ENCODE data around the gene ADAP1. TPM values are rescaled to one million over a fixed set of nuclear protein-coding genes. Genes with fewer than 3 reads are reported as not detected.

Gene ADAP1
- total RNA-seq, 2 experiments from 2014 or later = 2.4 to 7.0 TPM

GRCh38 chr7:898855-899681 lies 55.4 kb downstream of the ADAP1 start:
- H3K27ac ChIP-seq (ENCODE audit: low read depth, low read length, poor library complexity, severe bottlenecking) = no peak overlapping the region
- no peak overlapping the region for H2AFZ ChIP-seq (ENCODE audit: low read length)
- no peak overlapping the region for H3K4me2 ChIP-seq (ENCODE audit: low read length)
- no TSS peak for BruUV-seq (replicated peaks)
- no peaks in the 10 kb centered on the region for H3K4me1 ChIP-seq (ENCODE audit: insufficient read depth, low read length, poor library complexity, severe bottlenecking)
- H3K79me2 ChIP-seq (ENCODE audit: insufficient read depth, low read depth, low read length) = no peaks in the 10 kb centered on the region
- POLR2A ChIA-PET = no interaction called here
- intact Hi-C loops (cut with micrococcal nuclease; ENCODE audit: unreplicated experiment) = no loop called here
- CTCF ChIA-PET (ENCODE audit: unreplicated experiment) = no interaction called here
- no peak for DNase-seq (ENCODE audit: low spot score)
- H3K9me2 ChIP-seq (ENCODE audit: insufficient read depth, low read length) = no peaks in the 10 kb centered on the region
- TF ChIP-seq, protein P1, sequence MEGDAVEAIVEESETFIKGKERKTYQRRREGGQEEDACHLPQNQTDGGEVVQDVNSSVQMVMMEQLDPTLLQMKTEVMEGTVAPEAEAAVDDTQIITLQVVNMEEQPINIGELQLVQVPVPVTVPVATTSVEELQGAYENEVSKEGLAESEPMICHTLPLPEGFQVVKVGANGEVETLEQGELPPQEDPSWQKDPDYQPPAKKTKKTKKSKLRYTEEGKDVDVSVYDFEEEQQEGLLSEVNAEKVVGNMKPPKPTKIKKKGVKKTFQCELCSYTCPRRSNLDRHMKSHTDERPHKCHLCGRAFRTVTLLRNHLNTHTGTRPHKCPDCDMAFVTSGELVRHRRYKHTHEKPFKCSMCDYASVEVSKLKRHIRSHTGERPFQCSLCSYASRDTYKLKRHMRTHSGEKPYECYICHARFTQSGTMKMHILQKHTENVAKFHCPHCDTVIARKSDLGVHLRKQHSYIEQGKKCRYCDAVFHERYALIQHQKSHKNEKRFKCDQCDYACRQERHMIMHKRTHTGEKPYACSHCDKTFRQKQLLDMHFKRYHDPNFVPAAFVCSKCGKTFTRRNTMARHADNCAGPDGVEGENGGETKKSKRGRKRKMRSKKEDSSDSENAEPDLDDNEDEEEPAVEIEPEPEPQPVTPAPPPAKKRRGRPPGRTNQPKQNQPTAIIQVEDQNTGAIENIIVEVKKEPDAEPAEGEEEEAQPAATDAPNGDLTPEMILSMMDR (conservative IDR thresholded peaks at IDR 0.05; ENCODE audit: low read length) = no peak
- no peak for TF ChIP-seq EZH2phosphoT487 (IDR thresholded peaks at IDR 0.05; ENCODE audit: borderline replicate concordance, low read depth, low read length)
- H4K20me1 ChIP-seq (ENCODE audit: insufficient read depth, low read length) = no peaks in the 10 kb centered on the region
- peaks cover 29% of the 10 kb centered on the region for H3K36me3 ChIP-seq (ENCODE audit: insufficient read depth, low read length)
- no peaks in the 10 kb centered on the region for H3K9me3 ChIP-seq (ENCODE audit: low read length)
- no peak overlapping the region for H3K4me3 ChIP-seq (ENCODE audit: low read depth, low read length, poor library complexity, severe bottlenecking)

DNA sequence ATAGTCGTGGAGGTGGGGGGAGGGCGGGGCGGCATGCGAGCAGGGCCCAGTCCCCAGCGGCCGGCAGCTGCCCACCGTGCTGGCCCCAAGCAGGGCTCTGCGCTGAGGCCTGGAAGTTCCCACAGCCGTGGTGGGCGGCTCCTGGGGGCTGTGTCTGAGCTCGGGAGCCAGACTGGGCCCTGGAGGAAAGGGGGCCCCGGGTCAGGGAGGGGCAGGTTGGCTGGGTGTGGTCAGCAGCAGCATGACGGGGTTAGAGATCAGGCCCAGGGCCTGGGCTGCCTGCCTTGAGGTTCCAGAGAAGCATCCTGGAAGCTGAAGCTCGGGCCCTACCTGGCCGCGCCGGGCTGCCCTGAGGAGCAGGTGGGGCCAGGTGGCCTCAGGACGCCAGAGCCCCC lies 56.0 kb downstream of the ADAP1 start:
- no peak overlapping the region for H3K27ac ChIP-seq (ENCODE audit: low read depth, low read length, poor library complexity, severe bottlenecking)
- H3K9me2 ChIP-seq (ENCODE audit: insufficient read depth, low read length) = no peaks in the 10 kb centered on the region
- intact Hi-C loops (cut with micrococcal nuclease; ENCODE audit: unreplicated experiment) = no loop called here
- H3K4me1 ChIP-seq (ENCODE audit: insufficient read depth, low read length, poor library complexity, severe bottlenecking) = no peaks in the 10 kb centered on the region
- TF ChIP-seq, protein P1 (conservative IDR thresholded peaks at IDR 0.05; ENCODE audit: low read length) = no peak
- TF ChIP-seq EZH2phosphoT487 (IDR thresholded peaks at IDR 0.05; ENCODE audit: borderline replicate concordance, low read depth, low read length) = no peak
- ChIA-PET POLR2A (no interaction called here), CTCF (ENCODE audit: unreplicated experiment) (no interaction called here)
- BruUV-seq (replicated peaks) = no TSS peak
- peaks cover 35% of the 10 kb centered on the region for H3K36me3 ChIP-seq (ENCODE audit: insufficient read depth, low read length)
- H3K4me2 ChIP-seq (ENCODE audit: low read length) = no peak overlapping the region
- no peaks in the 10 kb centered on the region for H3K79me2 ChIP-seq (ENCODE audit: insufficient read depth, low read depth, low read length)
- no peaks in the 10 kb centered on the region for H3K9me3 ChIP-seq (ENCODE audit: low read length)
- DNase-seq (ENCODE audit: low spot score) = no peak
- H2AFZ ChIP-seq (ENCODE audit: low read length) = no peak overlapping the region
- no peak overlapping the region for H3K4me3 ChIP-seq (ENCODE audit: low read depth, low read length, poor library complexity, severe bottlenecking)
- no peaks in the 10 kb centered on the region for H4K20me1 ChIP-seq (ENCODE audit: insufficient read depth, low read length)

DNA sequence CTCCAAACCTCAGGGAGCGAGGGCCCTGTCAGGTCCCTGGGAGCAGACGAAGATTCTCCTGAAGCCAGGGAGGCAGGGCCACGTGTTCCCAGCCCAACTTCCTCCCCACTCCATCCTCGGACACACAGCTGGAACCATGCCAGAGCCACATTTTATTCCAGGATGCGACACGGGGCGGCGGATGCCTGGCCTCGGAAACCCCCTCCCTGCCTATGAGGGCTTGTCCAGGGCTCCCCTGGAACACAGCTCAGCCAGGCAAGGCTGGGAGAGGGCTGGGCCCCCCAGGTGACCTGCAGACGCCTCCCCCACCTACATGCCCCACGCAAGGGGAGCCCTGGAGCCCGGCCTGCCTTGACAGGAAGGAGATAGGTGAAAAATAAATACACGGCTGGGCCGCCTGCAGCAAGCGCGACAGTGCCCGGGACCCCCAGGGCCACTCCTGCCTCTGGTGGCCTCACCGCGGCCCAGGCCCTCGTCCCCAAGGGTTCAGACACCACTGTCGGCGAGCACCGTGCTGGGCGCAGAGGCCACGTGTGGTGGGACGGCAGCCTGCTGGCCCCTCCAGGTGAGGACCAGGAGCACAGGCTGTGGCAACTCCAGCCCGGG lies 56.6 kb downstream of the ADAP1 start:
- H4K20me1 ChIP-seq (ENCODE audit: insufficient read depth, low read length) = no peaks in the 10 kb centered on the region
- ChIA-PET CTCF (ENCODE audit: unreplicated experiment) (no interaction called here), POLR2A (no interaction called here)
- no peak overlapping the region for H3K4me3 ChIP-seq (ENCODE audit: low read depth, low read length, poor library complexity, severe bottlenecking)
- H3K4me2 ChIP-seq (ENCODE audit: low read length) = no peak overlapping the region
- H2AFZ ChIP-seq (ENCODE audit: low read length) = no peak overlapping the region
- H3K27ac ChIP-seq (ENCODE audit: low read depth, low read length, poor library complexity, severe bottlenecking) = no peak overlapping the region
- no peaks in the 10 kb centered on the region for H3K79me2 ChIP-seq (ENCODE audit: insufficient read depth, low read depth, low read length)
- peaks cover 41% of the 10 kb centered on the region for H3K36me3 ChIP-seq (ENCODE audit: insufficient read depth, low read length)
- no peak for DNase-seq (ENCODE audit: low spot score)
- no peaks in the 10 kb centered on the region for H3K4me1 ChIP-seq (ENCODE audit: insufficient read depth, low read length, poor library complexity, severe bottlenecking)
- TF ChIP-seq, protein P1 (conservative IDR thresholded peaks at IDR 0.05; ENCODE audit: low read length) = no peak
- TF ChIP-seq EZH2phosphoT487 (IDR thresholded peaks at IDR 0.05; ENCODE audit: borderline replicate concordance, low read depth, low read length) = no peak
- BruUV-seq (replicated peaks) = no TSS peak
- no peaks in the 10 kb centered on the region for H3K9me2 ChIP-seq (ENCODE audit: insufficient read depth, low read length)
- H3K9me3 ChIP-seq (ENCODE audit: low read length) = no peaks in the 10 kb centered on the region
- intact Hi-C loops (cut with micrococcal nuclease; ENCODE audit: unreplicated experiment) = no loop called here

Data from OCI-LY7 (cell line).